Cardiac muscle cell (in vitro differentiated cells and primary cell): ENCODE data around the gene NELL2. TPM values are rescaled to one million over a fixed set of nuclear protein-coding genes. Genes with fewer than 3 reads are reported as not detected.
A peak's percentile ranks its signal among the peaks of the same experiment; 100 is the strongest.
"Not testable (repeated sequence)": the region's sequence is repeated elsewhere in the genome, so short reads cannot be mapped to it uniquely, and the experiment has no call there.

ENCODE experiments used
- DNase-seq, 2 donors: peaks; one replicate each; pipeline versions ENCODE4 v3.0.0 to v3.0.0-alpha.2; 2010 to 2017; ENCODE audit warnings: low read depth in 1 of 2, low spot score in 1 of 2
- H3K27ac ChIP-seq: fragments of 200-600 bp; sonication (generic); 2 replicates; pipeline ENCODE4 v1.5.1; 2016
- H3K27me3 ChIP-seq: fragments of 200-600 bp; sonication (generic); 2 replicates; pipeline ENCODE4 v1.6.0; 2016; ENCODE audit warnings: control low read depth
- H3K36me3 ChIP-seq: fragments of 200-600 bp; sonication (generic); 2 replicates; pipeline ENCODE4 v1.5.1; 2016; ENCODE audit warnings: control low read depth
- H3K4me1 ChIP-seq: fragments of 200-600 bp; sonication (generic); 2 replicates; pipeline ENCODE4 v1.8.1; 2017; ENCODE audit warnings: low read depth, mild to moderate bottlenecking, mixed run types
- H3K4me3 ChIP-seq: fragments of 200-600 bp; sonication (generic); 2 replicates; pipeline ENCODE4 v1.5.1; 2016; ENCODE audit warnings: mild to moderate bottlenecking
- H3K9me3 ChIP-seq: fragments of 200-600 bp; sonication (generic); 2 replicates; pipeline ENCODE4 v1.5.1; 2017; ENCODE audit warnings: low read depth, mild to moderate bottlenecking, control low read depth
- polyA plus RNA-seq: library from polyadenylated mRNA; unstranded; fragments of >200 nt; fragmentation: Nextera tagmentation; extraction: Ambion mirVana; gene quantifications from 2 replicates; pipeline ENCODE4 v1.2.1, GENCODE V29; 2016
- total RNA-seq: library from RNA; depleted of rRNA; stranded (reverse); fragments of >200 nt; gene quantifications from 2 replicates; pipeline ENCODE4 v1.2.3, GENCODE V29; 2016
- TF ChIP-seq, protein P1 (sequence below): IDR thresholded peaks from 2 replicates; pipeline ENCODE4 v1.5.1; 2012; ENCODE audit warnings: low read depth, mild to moderate bottlenecking, low read length

The NELL2 gene
- total and polyA plus RNA-seq, 2 experiments from 2014 or later: 1.6 to 3.3 TPM

- no peak overlapping the region for H3K27ac ChIP-seq
Observed at GRCh38 chr12:44829045-44829444, 47.1 kb downstream of the NELL2 start.

GRCh38 chr12:44827832-44828438 lies 48.2 kb downstream of the NELL2 start:
- H3K36me3 ChIP-seq: no peaks in the 10 kb centered on the region
- TF ChIP-seq, protein P1, sequence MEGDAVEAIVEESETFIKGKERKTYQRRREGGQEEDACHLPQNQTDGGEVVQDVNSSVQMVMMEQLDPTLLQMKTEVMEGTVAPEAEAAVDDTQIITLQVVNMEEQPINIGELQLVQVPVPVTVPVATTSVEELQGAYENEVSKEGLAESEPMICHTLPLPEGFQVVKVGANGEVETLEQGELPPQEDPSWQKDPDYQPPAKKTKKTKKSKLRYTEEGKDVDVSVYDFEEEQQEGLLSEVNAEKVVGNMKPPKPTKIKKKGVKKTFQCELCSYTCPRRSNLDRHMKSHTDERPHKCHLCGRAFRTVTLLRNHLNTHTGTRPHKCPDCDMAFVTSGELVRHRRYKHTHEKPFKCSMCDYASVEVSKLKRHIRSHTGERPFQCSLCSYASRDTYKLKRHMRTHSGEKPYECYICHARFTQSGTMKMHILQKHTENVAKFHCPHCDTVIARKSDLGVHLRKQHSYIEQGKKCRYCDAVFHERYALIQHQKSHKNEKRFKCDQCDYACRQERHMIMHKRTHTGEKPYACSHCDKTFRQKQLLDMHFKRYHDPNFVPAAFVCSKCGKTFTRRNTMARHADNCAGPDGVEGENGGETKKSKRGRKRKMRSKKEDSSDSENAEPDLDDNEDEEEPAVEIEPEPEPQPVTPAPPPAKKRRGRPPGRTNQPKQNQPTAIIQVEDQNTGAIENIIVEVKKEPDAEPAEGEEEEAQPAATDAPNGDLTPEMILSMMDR: no peak
- H3K27ac ChIP-seq: no peak overlapping the region
- no peaks in the 10 kb centered on the region for H3K4me1 ChIP-seq
- DNase-seq: no peak
- no peaks in the 10 kb centered on the region for H3K9me3 ChIP-seq
- no peaks in the 10 kb centered on the region for H3K27me3 ChIP-seq
- H3K4me3 ChIP-seq: no peak overlapping the region

More at GRCh38 chr12:44829045-44829444, 47.1 kb downstream of the NELL2 start:
- Histone ChIP-seq H3K4me3 (no peak overlapping the region), H3K4me1 (no peaks in the 10 kb centered on the region), H3K36me3 (no peaks in the 10 kb centered on the region), H3K9me3 (no peaks in the 10 kb centered on the region), H3K27me3 (no peaks in the 10 kb centered on the region)
- no peak for DNase-seq
- TF ChIP-seq, protein P1: no peak

GRCh38 chr12:44821702-44822101 lies 54.4 kb downstream of the NELL2 start:
- not testable (repeated sequence) for DNase-seq, H3K27ac ChIP-seq, H3K4me1 ChIP-seq, H3K4me3 ChIP-seq, H3K27me3 ChIP-seq, H3K9me3 ChIP-seq, H3K36me3 ChIP-seq

DNA sequence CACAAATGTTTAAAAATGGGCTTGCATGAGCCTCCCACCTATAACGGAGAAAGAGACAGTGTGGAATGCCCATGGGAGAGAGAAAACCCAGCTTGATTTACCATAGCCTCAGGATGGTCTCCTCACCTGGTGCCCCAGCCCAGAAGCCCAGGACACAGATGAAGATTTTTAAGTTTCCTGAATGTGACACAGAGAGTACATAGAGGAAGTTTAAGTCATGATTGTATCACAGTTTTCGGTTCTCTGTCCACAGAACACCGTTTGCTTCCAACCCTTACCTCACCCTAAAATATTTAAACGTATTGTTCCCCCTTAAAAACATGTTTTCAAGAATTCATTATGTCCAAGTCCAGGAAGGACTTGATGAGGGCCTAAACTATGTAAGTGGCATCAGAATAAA lies 56.2 kb downstream of the NELL2 start:
- TF ChIP-seq, protein P1: no peak
- DNase-seq: no peak

DNA sequence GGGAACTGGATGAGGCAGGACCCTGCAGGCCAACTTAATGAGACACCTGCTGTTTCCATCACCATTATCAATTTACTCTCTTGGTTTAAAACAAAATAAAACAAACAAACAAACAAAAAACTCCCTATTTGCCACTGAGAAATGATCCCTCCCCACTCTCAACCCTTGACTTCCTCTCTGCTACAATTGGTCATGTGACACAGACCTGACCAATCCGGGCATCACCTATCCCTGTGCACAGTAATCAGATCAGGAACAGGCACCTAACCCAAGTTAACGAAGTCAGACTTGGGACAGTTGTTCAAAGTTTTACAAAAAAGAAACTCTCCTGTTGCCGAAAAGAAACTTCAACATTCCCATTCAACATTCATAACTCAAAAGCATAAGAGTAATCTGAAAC lies 58.4 kb downstream of the NELL2 start:
- H3K4me3 ChIP-seq: no peak overlapping the region
- no peaks in the 10 kb centered on the region for H3K36me3 ChIP-seq
- no peak for DNase-seq
- H3K27ac ChIP-seq: no peak overlapping the region
- TF ChIP-seq, protein P1: no peak
- H3K27me3 ChIP-seq: no peaks in the 10 kb centered on the region
- no peaks in the 10 kb centered on the region for H3K9me3 ChIP-seq
- H3K4me1 ChIP-seq: peaks cover 12% of the 10 kb centered on the region

More for the DNA sequence above, 56.2 kb downstream of the NELL2 start:
- peaks cover 12% of the 10 kb centered on the region for H3K4me1 ChIP-seq
- H3K36me3 ChIP-seq: no peaks in the 10 kb centered on the region
- H3K27ac ChIP-seq: no peak overlapping the region
- H3K27me3 ChIP-seq: no peaks in the 10 kb centered on the region
- no peak overlapping the region for H3K4me3 ChIP-seq
- H3K9me3 ChIP-seq: no peaks in the 10 kb centered on the region

- Histone ChIP-seq H3K9me3 (no peaks in the 10 kb centered on the region), H3K4me1 (peaks cover 12% of the 10 kb centered on the region), H3K4me3 (no peak overlapping the region), H3K36me3 (no peaks in the 10 kb centered on the region), H3K27ac (peak overlapping the region; percentile 36), H3K27me3 (no peaks in the 10 kb centered on the region)
- TF ChIP-seq, protein P1: no peak
- DNase-seq: no peak
Observed at GRCh38 chr12:44816446-44817017, 59.6 kb downstream of the NELL2 start.
